Activated naive CD8-positive, alpha-beta T cell treated with anti-CD3 and anti-CD28 coated beads, Interleukin-2, amount 50 U/mL, for 24 hours (primary cell): ENCODE measurements around the gene ZNF546.
A peak's percentile ranks its signal among the peaks of the same experiment; 100 is the strongest.
"Not testable (repeated sequence)": the region's sequence is repeated elsewhere in the genome, so short reads cannot be mapped to it uniquely, and the experiment has no call there.

Experiments used
- ATAC-seq: fragments of 150-1000 bp; cut with Tn5 transposase; one replicate; pipeline ENCODE4 v1.10.0; 2021
- DNase-seq: peaks from one replicate; pipeline ENCODE4 v3.0.0; 2021
- H3K27ac Mint-ChIP-seq: one replicate; pipeline ENCODE4 v1.8.0; 2021; ENCODE audit warnings: mild to moderate bottlenecking, mixed read lengths
- H3K27me3 Mint-ChIP-seq: one replicate; pipeline ENCODE4 v1.8.0; 2021; ENCODE audit warnings: mixed read lengths
- H3K36me3 Mint-ChIP-seq: one replicate; pipeline ENCODE4 v1.8.0; 2021; ENCODE audit warnings: low read depth, mixed read lengths
- H3K4me1 Mint-ChIP-seq: one replicate; pipeline ENCODE4 v1.8.0; 2021; ENCODE audit warnings: mixed read lengths
- H3K4me3 Mint-ChIP-seq: one replicate; pipeline ENCODE4 v1.8.0; 2021; ENCODE audit warnings: mild to moderate bottlenecking, moderate library complexity, mixed read lengths
- H3K9me3 Mint-ChIP-seq: one replicate; pipeline ENCODE4 v1.8.0; 2021; ENCODE audit warnings: mixed read lengths

ZNF546 gene

GRCh38 chr19:39998501-39998900 is 1.6 kb downstream of the ZNF546 start:
- H3K27ac Mint-ChIP-seq, result peak overlapping the region; percentile 93
- peak overlapping the region; percentile 95 for H3K4me3 Mint-ChIP-seq
- ATAC-seq, result no peak

DNA sequence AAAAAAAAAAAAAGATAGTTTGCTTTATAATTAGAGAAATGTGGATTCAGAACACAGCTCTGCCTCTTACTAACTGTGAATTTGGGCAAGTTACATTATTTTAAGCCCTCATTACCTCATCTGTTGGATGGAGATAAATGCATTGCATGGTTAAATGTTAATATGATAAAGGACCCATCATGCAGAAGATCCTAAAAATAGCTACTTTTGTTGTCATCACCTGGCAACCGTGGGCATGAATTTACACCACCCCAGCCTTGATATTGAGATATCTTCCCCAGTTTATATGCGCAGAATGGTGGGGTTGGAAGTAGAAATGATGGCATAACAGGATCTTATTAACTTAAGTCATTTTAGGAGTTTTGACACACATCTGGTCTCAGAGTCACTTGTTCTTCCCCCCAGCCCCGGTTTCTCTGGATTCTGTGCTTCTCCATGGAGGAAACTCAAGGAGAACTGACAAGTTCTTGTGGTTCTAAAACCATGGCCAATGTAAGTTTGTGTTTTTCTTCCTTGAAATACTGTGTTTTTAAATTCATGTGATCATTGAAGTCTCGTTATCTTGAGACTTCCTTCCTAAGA is 8.9 kb downstream of the ZNF546 start:
- H3K9me3 Mint-ChIP-seq, result peaks cover 10% of the 10 kb centered on the region
- H3K27me3 Mint-ChIP-seq, result no peaks in the 10 kb centered on the region
- H3K36me3 Mint-ChIP-seq, result peaks cover 36% of the 10 kb centered on the region
- no peak overlapping the region for H3K4me3 Mint-ChIP-seq
- ATAC-seq (no peak), DNase-seq (no peak)
- peaks cover 5% of the 10 kb centered on the region for H3K4me1 Mint-ChIP-seq
- no peak overlapping the region for H3K27ac Mint-ChIP-seq

More at GRCh38 chr19:39998501-39998900, 1.6 kb downstream of the ZNF546 start:
- no peaks in the 10 kb centered on the region for H3K27me3 Mint-ChIP-seq
- DNase-seq, result no peak
- H3K36me3 Mint-ChIP-seq, result peaks cover 27% of the 10 kb centered on the region
- peaks cover 11% of the 10 kb centered on the region for H3K9me3 Mint-ChIP-seq
- peaks cover 32% of the 10 kb centered on the region for H3K4me1 Mint-ChIP-seq

DNA sequence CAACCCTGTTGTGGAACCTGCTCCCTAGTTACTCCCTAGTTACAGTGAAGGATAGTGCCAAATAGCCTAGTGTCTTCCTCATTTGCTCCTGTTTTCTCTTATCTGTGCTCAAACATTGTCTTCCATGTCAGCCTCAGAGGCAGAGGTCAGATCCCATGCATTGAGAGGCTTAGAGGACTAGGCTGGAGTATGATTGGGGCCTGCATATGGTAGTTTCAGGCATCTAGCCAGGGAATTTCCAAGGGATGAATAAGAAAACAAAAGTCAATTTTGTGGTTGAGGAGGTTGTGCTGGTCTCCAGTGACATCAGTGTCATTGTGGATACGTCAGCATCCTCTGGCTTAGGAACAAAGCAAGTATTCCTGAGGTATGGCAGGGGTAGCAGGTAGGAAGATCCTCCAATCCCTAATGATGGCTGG is 9.4 kb downstream of the ZNF546 start:
- Mint-ChIP-seq H3K27ac (no peak overlapping the region), H3K27me3 (no peaks in the 10 kb centered on the region), H3K4me1 (peaks cover 5% of the 10 kb centered on the region), H3K36me3 (peaks cover 40% of the 10 kb centered on the region), H3K4me3 (no peak overlapping the region), H3K9me3 (peaks cover 11% of the 10 kb centered on the region)
- ATAC-seq (no peak), DNase-seq (no peak)

DNA sequence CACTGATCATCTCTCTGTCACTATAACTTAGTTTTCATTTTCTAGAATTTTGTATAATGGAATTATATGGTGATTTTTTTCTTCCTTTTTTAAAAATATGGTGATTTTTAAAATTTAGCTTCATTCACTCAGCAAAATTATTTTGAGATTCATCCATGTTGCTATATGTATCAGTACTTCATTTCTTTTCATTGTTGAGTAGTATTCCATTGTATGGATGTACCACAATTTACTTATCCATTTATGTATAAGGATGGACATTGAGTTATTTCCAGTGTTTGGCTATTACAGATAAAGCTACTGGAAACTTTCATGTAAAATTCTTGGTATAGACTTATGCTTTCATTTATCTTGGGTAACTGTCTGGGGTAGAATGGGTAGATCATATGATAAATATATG is 12.8 kb downstream of the ZNF546 start:
- peaks cover 37% of the 10 kb centered on the region for H3K9me3 Mint-ChIP-seq
- no peak overlapping the region for H3K27ac Mint-ChIP-seq
- no peak overlapping the region for H3K4me3 Mint-ChIP-seq
- H3K4me1 Mint-ChIP-seq, result peaks cover 5% of the 10 kb centered on the region
- H3K36me3 Mint-ChIP-seq, result peaks cover 74% of the 10 kb centered on the region
- ATAC-seq, result no peak
- no peaks in the 10 kb centered on the region for H3K27me3 Mint-ChIP-seq
- DNase-seq, result no peak

- DNase-seq, result no peak
- ATAC-seq, result no peak
- Mint-ChIP-seq H3K9me3 (peaks cover 64% of the 10 kb centered on the region), H3K36me3 (peaks cover 70% of the 10 kb centered on the region), H3K27me3 (no peaks in the 10 kb centered on the region), H3K4me1 (no peaks in the 10 kb centered on the region), H3K27ac (no peak overlapping the region), H3K4me3 (no peak overlapping the region)
These were observed 17.1 kb downstream of the ZNF546 start for GRCh38 chr19:40013991-40014390.

DNA sequence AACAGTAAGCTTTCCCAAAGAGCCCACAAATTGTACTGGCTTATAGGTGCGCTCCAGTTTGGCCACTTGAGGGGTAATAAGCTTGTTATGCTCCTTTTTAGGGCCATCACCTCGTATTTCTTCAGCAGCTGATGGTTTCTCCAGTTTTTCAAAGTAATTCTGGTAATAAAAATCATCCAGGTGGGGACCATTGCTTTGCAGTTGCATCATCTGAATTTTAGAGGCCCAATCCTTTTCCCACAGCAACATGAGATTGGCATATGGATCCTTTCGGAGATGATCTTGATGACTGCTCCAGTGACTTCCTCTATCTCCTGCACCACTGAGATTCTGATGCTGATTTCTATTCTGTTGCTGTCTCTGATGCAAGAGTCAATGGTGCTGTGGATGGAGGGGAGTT is 27.1 kb downstream of the ZNF546 start:
- no peak for DNase-seq
- H3K36me3 Mint-ChIP-seq, result peaks cover 36% of the 10 kb centered on the region
- no peak for ATAC-seq
- no peaks in the 10 kb centered on the region for H3K27me3 Mint-ChIP-seq
- H3K4me3 Mint-ChIP-seq, result no peak overlapping the region
- peaks cover 86% of the 10 kb centered on the region for H3K9me3 Mint-ChIP-seq
- no peaks in the 10 kb centered on the region for H3K4me1 Mint-ChIP-seq
- H3K27ac Mint-ChIP-seq, result no peak overlapping the region

DNA sequence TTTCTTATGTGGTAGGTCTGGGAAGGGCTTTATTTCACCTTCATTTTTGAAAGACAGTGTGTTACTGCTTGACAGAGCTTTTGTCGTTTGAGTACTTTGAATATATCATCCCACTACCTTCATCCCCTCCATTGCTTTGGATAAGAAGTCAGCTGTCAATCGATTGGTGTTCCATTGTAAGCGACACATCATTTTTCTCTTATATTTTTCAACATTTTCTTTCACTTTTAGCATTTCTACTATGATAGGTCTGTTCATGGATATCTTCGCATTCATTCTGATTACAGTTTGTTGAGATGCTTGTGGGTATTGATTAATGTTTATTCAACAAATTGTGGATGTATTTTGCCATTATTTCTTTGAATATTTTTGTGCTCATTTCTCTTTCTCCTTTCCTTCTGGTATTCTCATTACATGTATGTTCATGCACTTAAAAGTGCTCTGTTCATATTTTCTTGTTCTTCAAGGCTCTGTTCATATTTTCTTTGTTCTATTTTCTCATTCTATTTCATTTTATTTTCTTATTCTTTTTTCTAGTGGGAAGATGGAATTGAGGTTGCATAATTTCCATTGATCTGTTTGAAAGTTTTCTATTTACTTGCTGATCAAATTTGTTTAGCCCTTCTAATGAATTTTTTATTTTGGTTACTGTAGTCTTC is 29.2 kb downstream of the ZNF546 start:
- no peaks in the 10 kb centered on the region for H3K4me1 Mint-ChIP-seq
- ATAC-seq (no peak), DNase-seq (no peak)
- peaks cover 43% of the 10 kb centered on the region for H3K36me3 Mint-ChIP-seq
- no peak overlapping the region for H3K4me3 Mint-ChIP-seq
- no peak overlapping the region for H3K27ac Mint-ChIP-seq
- H3K27me3 Mint-ChIP-seq, result no peaks in the 10 kb centered on the region
- peaks cover 80% of the 10 kb centered on the region for H3K9me3 Mint-ChIP-seq

GRCh38 chr19:40026597-40026970 is 29.7 kb downstream of the ZNF546 start:
- Mint-ChIP-seq H3K36me3 (peaks cover 45% of the 10 kb centered on the region), H3K27me3 (no peaks in the 10 kb centered on the region), H3K27ac (no peak overlapping the region), H3K4me1 (no peaks in the 10 kb centered on the region), H3K9me3 (peaks cover 77% of the 10 kb centered on the region), H3K4me3 (no peak overlapping the region)
- DNase-seq, result no peak
- no peak for ATAC-seq

DNA sequence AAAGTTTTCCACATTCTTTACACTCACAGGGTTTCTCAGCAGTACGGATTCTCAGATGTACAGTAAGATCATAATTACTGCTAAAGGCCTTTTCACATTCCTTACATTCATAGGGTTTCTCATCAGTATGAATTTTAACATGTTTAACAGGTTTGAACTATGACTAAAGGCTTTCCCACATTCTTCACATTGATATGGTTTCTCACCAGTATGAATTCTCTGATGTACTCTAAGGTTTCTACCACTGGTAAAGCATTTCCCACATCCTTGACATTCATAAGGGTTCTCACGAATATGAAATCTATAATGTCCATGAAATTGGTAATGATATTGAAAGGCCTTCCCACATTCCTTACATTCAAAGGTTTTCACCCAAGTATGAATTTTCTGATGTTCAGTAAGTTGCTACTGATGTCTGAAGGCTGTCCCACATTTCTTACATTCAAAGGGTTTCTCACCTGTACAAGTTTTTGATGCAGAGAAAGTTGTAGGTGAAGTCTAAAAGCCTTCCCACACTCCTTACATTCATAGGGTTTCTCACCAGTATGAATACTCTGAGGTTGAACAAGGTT is 37.2 kb downstream of the ZNF546 start:
- no peak overlapping the region for H3K27ac Mint-ChIP-seq
- H3K36me3 Mint-ChIP-seq, result peaks cover 59% of the 10 kb centered on the region

GRCh38 chr19:40035996-40036395 is 39.1 kb downstream of the ZNF546 start:
- no peaks in the 10 kb centered on the region for H3K4me1 Mint-ChIP-seq
- H3K27ac Mint-ChIP-seq, result no peak overlapping the region
- H3K4me3 Mint-ChIP-seq, result no peak overlapping the region
- H3K27me3 Mint-ChIP-seq, result no peaks in the 10 kb centered on the region
- peaks cover 52% of the 10 kb centered on the region for H3K36me3 Mint-ChIP-seq
- H3K9me3 Mint-ChIP-seq, result peaks cover 56% of the 10 kb centered on the region
- no peak for ATAC-seq
- no peak for DNase-seq

More for the DNA sequence above, 37.2 kb downstream of the ZNF546 start:
- H3K4me3 Mint-ChIP-seq, result no peak overlapping the region
- no peaks in the 10 kb centered on the region for H3K27me3 Mint-ChIP-seq
- DNase-seq (no peak), ATAC-seq (no peak)
- H3K4me1 Mint-ChIP-seq, result no peaks in the 10 kb centered on the region
- H3K9me3 Mint-ChIP-seq, result peaks cover 64% of the 10 kb centered on the region

- H3K27ac Mint-ChIP-seq, ATAC-seq, H3K4me3 Mint-ChIP-seq, DNase-seq, H3K4me1 Mint-ChIP-seq, H3K27me3 Mint-ChIP-seq: not testable (repeated sequence)
- Mint-ChIP-seq H3K36me3 (peaks cover 55% of the 10 kb centered on the region), H3K9me3 (peaks cover 46% of the 10 kb centered on the region)
These were observed 41.2 kb downstream of the ZNF546 start for GRCh38 chr19:40038047-40038446.

- Mint-ChIP-seq H3K36me3 (peaks cover 60% of the 10 kb centered on the region), H3K9me3 (peaks cover 48% of the 10 kb centered on the region)
- not testable (repeated sequence) for H3K4me3 Mint-ChIP-seq, ATAC-seq, H3K27me3 Mint-ChIP-seq, H3K4me1 Mint-ChIP-seq, H3K27ac Mint-ChIP-seq, DNase-seq
These were observed 44.9 kb downstream of the ZNF546 start for GRCh38 chr19:40041718-40042117.

GRCh38 chr19:40053491-40053890 is 56.6 kb downstream of the ZNF546 start:
- H3K4me1 Mint-ChIP-seq, result peaks cover 37% of the 10 kb centered on the region
- DNase-seq (no peak), ATAC-seq (no peak)
- no peak overlapping the region for H3K4me3 Mint-ChIP-seq
- H3K36me3 Mint-ChIP-seq, result peaks cover 44% of the 10 kb centered on the region
- H3K9me3 Mint-ChIP-seq, result peaks cover 23% of the 10 kb centered on the region
- no peaks in the 10 kb centered on the region for H3K27me3 Mint-ChIP-seq
- no peak overlapping the region for H3K27ac Mint-ChIP-seq

DNA sequence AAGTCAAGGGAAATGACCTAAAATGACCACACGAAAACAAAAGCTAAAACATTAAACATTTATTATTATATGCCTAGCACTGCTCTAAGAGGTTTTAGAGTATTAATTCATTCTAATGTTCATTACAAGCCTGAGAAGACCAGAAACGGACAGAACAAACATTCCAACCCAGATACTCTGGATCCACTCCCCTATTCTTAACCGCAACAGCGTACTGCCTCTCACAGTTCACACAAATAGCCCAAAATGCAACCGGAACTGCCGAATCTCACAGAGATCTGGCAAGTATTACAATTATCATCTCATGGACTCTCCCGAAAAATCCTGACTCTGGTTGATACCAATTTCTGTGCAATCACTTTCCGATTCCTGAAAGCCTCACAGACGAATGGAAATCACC is 57.8 kb downstream of the ZNF546 start:
- Mint-ChIP-seq H3K4me1 (peaks cover 37% of the 10 kb centered on the region), H3K27me3 (peaks cover 5% of the 10 kb centered on the region), H3K4me3 (peak overlapping the region; percentile 99), H3K9me3 (peaks cover 26% of the 10 kb centered on the region), H3K36me3 (peaks cover 34% of the 10 kb centered on the region), H3K27ac (no peak overlapping the region)
- ATAC-seq (no peak), DNase-seq (no peak)

DNA sequence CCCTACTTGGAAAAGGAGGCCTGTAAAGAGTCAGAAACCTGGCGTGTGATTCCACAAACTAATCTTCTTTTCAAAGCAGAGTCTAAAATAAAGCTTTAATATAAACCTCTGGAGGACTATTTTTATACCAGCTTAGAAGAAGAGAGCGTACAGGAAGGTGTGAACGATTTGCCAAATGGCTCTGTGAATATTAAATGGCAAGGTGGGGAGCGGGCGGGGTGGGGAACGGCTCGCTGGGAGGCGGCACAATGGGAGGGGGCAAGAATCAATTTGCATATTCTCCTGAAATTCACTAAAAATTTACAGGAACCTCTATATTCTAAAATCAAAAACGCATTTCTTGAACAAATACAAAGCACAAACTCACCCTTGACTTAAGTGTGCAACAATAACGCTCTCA is 58.2 kb downstream of the ZNF546 start:
- DNase-seq (no peak), ATAC-seq (no peak)
- peaks cover 8% of the 10 kb centered on the region for H3K27me3 Mint-ChIP-seq
- H3K4me1 Mint-ChIP-seq, result peaks cover 37% of the 10 kb centered on the region
- peak overlapping the region; percentile 99 for H3K4me3 Mint-ChIP-seq
- H3K27ac Mint-ChIP-seq, result peak overlapping the region; percentile 95
- H3K36me3 Mint-ChIP-seq, result peaks cover 34% of the 10 kb centered on the region
- H3K9me3 Mint-ChIP-seq, result peaks cover 30% of the 10 kb centered on the region
